Uterus (tissue), 2 donors: ENCODE measurements around the gene RMI2.

ENCODE experiments used
- POLR2A ChIP-seq, 2 donors: fragments of 450-650 bp; IDR thresholded peaks; one replicate each; pipeline ENCODE4 v1.6.1; 2016; ENCODE audit warnings: antibody characterized with exemption in 2 of 2, mild to moderate bottlenecking in 1 of 2, moderate library complexity in 1 of 2
- TF ChIP-seq, protein P1 (sequence below), 4 experiments: fragments of 200-600 bp in 2 of 4; fragments of 450-650 bp in 2 of 4; sonication (generic) in 2 of 4; IDR thresholded peaks; one replicate each; pipeline ENCODE4 v1.5.1; 2016 to 2019; ENCODE audit warnings: antibody characterized with exemption in 4 of 4, mild to moderate bottlenecking in 2 of 4, moderate library complexity in 1 of 4

GRCh38 chr16:11310634-11310977 is 34.7 kb upstream of the RMI2 start:
- TF ChIP-seq, protein P1, sequence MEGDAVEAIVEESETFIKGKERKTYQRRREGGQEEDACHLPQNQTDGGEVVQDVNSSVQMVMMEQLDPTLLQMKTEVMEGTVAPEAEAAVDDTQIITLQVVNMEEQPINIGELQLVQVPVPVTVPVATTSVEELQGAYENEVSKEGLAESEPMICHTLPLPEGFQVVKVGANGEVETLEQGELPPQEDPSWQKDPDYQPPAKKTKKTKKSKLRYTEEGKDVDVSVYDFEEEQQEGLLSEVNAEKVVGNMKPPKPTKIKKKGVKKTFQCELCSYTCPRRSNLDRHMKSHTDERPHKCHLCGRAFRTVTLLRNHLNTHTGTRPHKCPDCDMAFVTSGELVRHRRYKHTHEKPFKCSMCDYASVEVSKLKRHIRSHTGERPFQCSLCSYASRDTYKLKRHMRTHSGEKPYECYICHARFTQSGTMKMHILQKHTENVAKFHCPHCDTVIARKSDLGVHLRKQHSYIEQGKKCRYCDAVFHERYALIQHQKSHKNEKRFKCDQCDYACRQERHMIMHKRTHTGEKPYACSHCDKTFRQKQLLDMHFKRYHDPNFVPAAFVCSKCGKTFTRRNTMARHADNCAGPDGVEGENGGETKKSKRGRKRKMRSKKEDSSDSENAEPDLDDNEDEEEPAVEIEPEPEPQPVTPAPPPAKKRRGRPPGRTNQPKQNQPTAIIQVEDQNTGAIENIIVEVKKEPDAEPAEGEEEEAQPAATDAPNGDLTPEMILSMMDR (IDR thresholded peaks at IDR 0.05) = no peak
- TF ChIP-seq POLR2A (IDR thresholded peaks at IDR 0.05) = no peak
